Lower leg skin (tissue), 4 donors: ENCODE measurements around the gene ST8SIA4. TPM values are rescaled to one million over a fixed set of nuclear protein-coding genes. Genes with fewer than 3 reads are reported as not detected.

ENCODE experiments used
- DNase-seq, 2 donors: peaks; one replicate each; pipeline ENCODE4 v3.0.0-alpha.2; 2019; ENCODE audit warnings: low spot score in 2 of 2
- H3K4me3 ChIP-seq: fragments of 200-600 bp; sonication (generic); 2 replicates; pipeline ENCODE4 v1.5.1; 2017; ENCODE audit warnings: mild to moderate bottlenecking, low read depth; ENCODE audit not compliant: poor library complexity, severe bottlenecking
- CTCF ChIP-seq, 3 donors: fragments of 450-650 bp; IDR thresholded peaks; one replicate each; pipeline ENCODE4 v1.5.1; 2016; ENCODE audit warnings: antibody characterized with exemption in 3 of 3, mild to moderate bottlenecking in 3 of 3, moderate library complexity in 2 of 3
- POLR2A ChIP-seq, 2 donors: fragments of 450-650 bp; IDR thresholded peaks; one replicate each; pipeline ENCODE4 v1.6.1; 2016 to 2017; ENCODE audit warnings: antibody characterized with exemption in 2 of 2, mild to moderate bottlenecking in 1 of 2, moderate library complexity in 1 of 2
- WGBS, 2 donors: methylation state at CpG; one replicate each; pipeline ENCODE4 v1.1.5; 2018; 5-methylcytosine and 5-hydroxymethylcytosine counted together
- intact Hi-C: fragments of 100-400 bp; cut with DNase I; formaldehyde crosslinking; loops from one replicate; pipeline ENCODE4 v1.15.0; 2023; ENCODE audit warnings: low total_unique reads
- total RNA-seq, 4 donors: library from RNA; depleted of rRNA; stranded (reverse); fragments of >200 nt; gene quantifications; one replicate each; pipeline ENCODE4 v1.1.0, GENCODE V29; 2016

The ST8SIA4 gene
- total RNA-seq, result 1 to 10 TPM in 2 of 4 donors, under 1 TPM in 2; 0.68 to 1.3 (median 0.91) TPM

- TF ChIP-seq CTCF (IDR thresholded peaks at IDR 0.05) (no peak), POLR2A (IDR thresholded peaks at IDR 0.05) (no peak)
- peak within 1 kb of the TSS; percentile 36 for H3K4me3 ChIP-seq
- peak; percentile 74 to 95 for DNase-seq
- intact Hi-C loops, result no loop called here
- 1% methylated on average over 37 to 40 of the region's 43 CpGs for WGBS, 2 donors
These were observed at the start of gene ST8SIA4 for GRCh38 chr5:100903039-100903887. Gene ST8SIA4 (minus strand): TSS chr5:100903282. CDS start chr5:100902955, 327 bp downstream.

GRCh38 chr5:100950985-100951384 lies 47.9 kb upstream of the ST8SIA4 start:
- DNase-seq, result no peak
- H3K4me3 ChIP-seq, result no peak overlapping the region
- TF ChIP-seq CTCF (IDR thresholded peaks at IDR 0.05) (no peak), POLR2A (IDR thresholded peaks at IDR 0.05) (no peak)
- intact Hi-C loops, result no loop called here
- WGBS, 2 donors, result 60 to 76% methylated on average over 4 of the region's 4 CpGs

DNA sequence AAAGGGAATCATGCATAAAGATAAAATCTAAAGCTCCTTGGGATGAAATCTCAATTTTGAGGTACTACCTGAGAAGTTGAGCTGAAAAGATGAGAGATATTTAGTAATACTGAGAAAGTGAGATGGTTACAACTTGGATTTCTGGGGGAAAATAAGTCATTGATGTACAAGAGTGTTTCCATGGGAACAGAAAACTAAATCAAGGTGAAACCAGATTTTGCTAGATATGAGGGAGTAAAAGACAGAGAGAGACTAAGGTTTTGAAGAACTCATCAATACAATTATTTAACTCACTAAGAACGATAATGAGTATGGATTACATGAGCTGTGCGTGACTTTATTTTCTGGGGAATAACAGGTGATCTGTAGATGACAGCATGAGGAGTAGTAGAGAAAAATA lies 10.2 kb upstream of the ST8SIA4 start:
- WGBS, 2 donors, result 91 to 97% methylated on average over 2 of the region's 2 CpGs
- no peak for DNase-seq
- TF ChIP-seq CTCF (IDR thresholded peaks at IDR 0.05) (no peak), POLR2A (IDR thresholded peaks at IDR 0.05) (no peak)

GRCh38 chr5:100909034-100909433 lies 6.0 kb upstream of the ST8SIA4 start:
- 92% methylated on average over 4 of the region's 4 CpGs for WGBS, 2 donors
- no peak overlapping the region for H3K4me3 ChIP-seq
- DNase-seq, result no peak
- intact Hi-C loops, result no loop called here
- TF ChIP-seq CTCF (IDR thresholded peaks at IDR 0.05), result no peak
- TF ChIP-seq POLR2A (IDR thresholded peaks at IDR 0.05), result no peak

More for the DNA sequence above, 10.2 kb upstream of the ST8SIA4 start:
- H3K4me3 ChIP-seq, result no peak overlapping the region
- intact Hi-C loops, result no loop called here

GRCh38 chr5:100905259-100905914 lies 2.3 kb upstream of the ST8SIA4 start:
- no peak for DNase-seq
- 77 to 79% methylated on average over 6 of the region's 6 CpGs for WGBS, 2 donors

More at GRCh38 chr5:100905259-100905914, 2.3 kb upstream of the ST8SIA4 start:
- H3K4me3 ChIP-seq, result no peak overlapping the region
- no peak for TF ChIP-seq CTCF (IDR thresholded peaks at IDR 0.05)
- no peak for TF ChIP-seq POLR2A (IDR thresholded peaks at IDR 0.05)
- intact Hi-C loops, result no loop called here
